Measurements from ENCODE around the gene ADCY9. TPM values are rescaled to one million over a fixed set of nuclear protein-coding genes. Genes with fewer than 3 reads are reported as not detected.
"Not testable (repeated sequence)": the region's sequence is repeated elsewhere in the genome, so short reads cannot be mapped to it uniquely, and the experiment has no call there.

The ADCY9 gene
- total RNA-seq, 1 experiment from 2014 or later: 7.1 TPM

DNA sequence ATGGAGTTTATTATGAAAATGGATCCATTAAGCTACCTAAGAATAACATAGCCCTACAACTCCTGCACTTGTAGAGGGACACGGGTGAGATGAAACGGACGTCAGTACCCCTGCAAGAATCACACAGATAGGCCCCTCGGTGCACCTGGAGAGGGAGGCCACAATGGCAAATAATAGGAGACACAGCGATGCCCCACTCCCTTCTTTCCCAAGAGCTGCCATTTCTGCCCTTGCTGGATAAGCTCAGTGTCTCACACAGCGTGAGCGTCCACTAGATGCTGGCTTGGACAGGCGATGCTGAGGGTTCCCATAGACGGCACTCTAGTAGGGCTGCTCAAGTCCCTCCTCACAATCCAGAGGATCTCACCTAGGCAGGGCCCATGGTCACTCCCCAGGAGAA is 67.8 kb downstream of the ADCY9 start:
- Mint-ChIP-seq H3K27me3 (ENCODE audit: unreplicated experiment) (no peaks in the 10 kb centered on the region), H3K4me1 (ENCODE audit: low read depth, unreplicated experiment) (peaks cover 27% of the 10 kb centered on the region), H3K27ac (ENCODE audit: unreplicated experiment) (no peak overlapping the region), H3K9me3 (ENCODE audit: low read depth, unreplicated experiment) (no peaks in the 10 kb centered on the region), H3K36me3 (ENCODE audit: insufficient read depth, unreplicated experiment) (no peaks in the 10 kb centered on the region), H3K4me3 (ENCODE audit: low read depth, unreplicated experiment) (no peak overlapping the region)
- no peak for DNase-seq
- intact Hi-C loops (cut with micrococcal nuclease; ENCODE audit: unreplicated experiment): no loop called here
- CTCF ChIA-PET: interaction anchor here (0.5 to 1.0 kb wide), 2 partner anchors 9 to 39 kb away, joined by 3 read pairs; no protein-coding TSS in a partner anchor
- no TSS peak for BruUV-seq (replicated peaks)
- TF ChIP-seq, protein P1, sequence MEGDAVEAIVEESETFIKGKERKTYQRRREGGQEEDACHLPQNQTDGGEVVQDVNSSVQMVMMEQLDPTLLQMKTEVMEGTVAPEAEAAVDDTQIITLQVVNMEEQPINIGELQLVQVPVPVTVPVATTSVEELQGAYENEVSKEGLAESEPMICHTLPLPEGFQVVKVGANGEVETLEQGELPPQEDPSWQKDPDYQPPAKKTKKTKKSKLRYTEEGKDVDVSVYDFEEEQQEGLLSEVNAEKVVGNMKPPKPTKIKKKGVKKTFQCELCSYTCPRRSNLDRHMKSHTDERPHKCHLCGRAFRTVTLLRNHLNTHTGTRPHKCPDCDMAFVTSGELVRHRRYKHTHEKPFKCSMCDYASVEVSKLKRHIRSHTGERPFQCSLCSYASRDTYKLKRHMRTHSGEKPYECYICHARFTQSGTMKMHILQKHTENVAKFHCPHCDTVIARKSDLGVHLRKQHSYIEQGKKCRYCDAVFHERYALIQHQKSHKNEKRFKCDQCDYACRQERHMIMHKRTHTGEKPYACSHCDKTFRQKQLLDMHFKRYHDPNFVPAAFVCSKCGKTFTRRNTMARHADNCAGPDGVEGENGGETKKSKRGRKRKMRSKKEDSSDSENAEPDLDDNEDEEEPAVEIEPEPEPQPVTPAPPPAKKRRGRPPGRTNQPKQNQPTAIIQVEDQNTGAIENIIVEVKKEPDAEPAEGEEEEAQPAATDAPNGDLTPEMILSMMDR (IDR thresholded peaks at IDR 0.05; ENCODE audit: unreplicated experiment): no peak

DNA sequence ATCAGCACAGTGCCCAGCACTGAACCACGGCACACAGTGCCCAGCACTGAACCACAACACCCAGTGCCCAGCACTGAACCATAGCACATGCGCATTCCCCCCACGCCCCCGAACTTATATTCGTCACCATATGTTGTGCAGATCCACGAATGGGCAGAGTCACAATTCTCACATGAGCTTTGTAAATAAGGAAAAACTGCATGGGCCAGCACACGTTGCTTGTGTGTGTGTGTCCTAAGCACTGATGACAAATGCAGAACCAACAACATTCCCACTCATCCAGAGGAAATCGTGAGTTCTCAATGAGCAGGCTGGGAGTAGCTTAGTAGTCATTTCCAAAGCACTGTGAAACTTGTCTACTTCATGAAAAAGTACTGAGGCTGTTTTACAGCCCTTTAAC is 70.0 kb downstream of the ADCY9 start:
- H3K4me3 Mint-ChIP-seq (ENCODE audit: low read depth, unreplicated experiment): no peak overlapping the region
- no peak for DNase-seq
- intact Hi-C loops (cut with micrococcal nuclease; ENCODE audit: unreplicated experiment): no loop called here
- no peak overlapping the region for H3K27ac Mint-ChIP-seq (ENCODE audit: unreplicated experiment)
- no TSS peak for BruUV-seq (replicated peaks)
- H3K9me3 Mint-ChIP-seq (ENCODE audit: low read depth, unreplicated experiment): no peaks in the 10 kb centered on the region
- CTCF ChIA-PET: no interaction called here
- H3K27me3 Mint-ChIP-seq (ENCODE audit: unreplicated experiment): no peaks in the 10 kb centered on the region
- TF ChIP-seq, protein P1 (IDR thresholded peaks at IDR 0.05; ENCODE audit: unreplicated experiment): no peak
- H3K4me1 Mint-ChIP-seq (ENCODE audit: low read depth, unreplicated experiment): peaks cover 10% of the 10 kb centered on the region
- no peaks in the 10 kb centered on the region for H3K36me3 Mint-ChIP-seq (ENCODE audit: insufficient read depth, unreplicated experiment)

DNA sequence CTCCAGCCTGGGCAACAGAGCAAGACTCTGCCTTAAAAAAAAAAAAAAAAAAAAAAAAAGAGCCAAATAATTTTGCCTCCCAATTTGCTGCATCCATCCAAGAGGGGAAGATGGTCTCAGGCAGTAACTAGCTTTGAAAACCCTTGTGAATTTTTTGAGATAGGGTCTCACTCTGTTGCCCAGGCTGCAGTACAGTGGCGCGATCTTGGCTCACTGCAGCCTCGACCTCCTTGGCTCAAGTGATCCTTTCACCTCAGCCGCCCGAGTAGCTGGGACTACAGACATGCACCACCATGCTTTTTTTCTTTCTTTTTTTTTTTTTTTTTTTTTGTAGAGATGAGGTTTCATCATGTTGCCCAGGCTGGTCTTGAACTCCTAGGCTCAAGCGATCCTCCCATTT is 70.7 kb downstream of the ADCY9 start:
- H3K36me3 Mint-ChIP-seq (ENCODE audit: insufficient read depth, unreplicated experiment); DNase-seq; H3K27me3 Mint-ChIP-seq (ENCODE audit: unreplicated experiment); H3K27ac Mint-ChIP-seq (ENCODE audit: unreplicated experiment); H3K4me3 Mint-ChIP-seq (ENCODE audit: low read depth, unreplicated experiment); CTCF ChIA-PET; intact Hi-C loops (cut with micrococcal nuclease; ENCODE audit: unreplicated experiment); H3K9me3 Mint-ChIP-seq (ENCODE audit: low read depth, unreplicated experiment); BruUV-seq (replicated peaks): not testable (repeated sequence)
- H3K4me1 Mint-ChIP-seq (ENCODE audit: low read depth, unreplicated experiment): peaks cover 10% of the 10 kb centered on the region

DNA sequence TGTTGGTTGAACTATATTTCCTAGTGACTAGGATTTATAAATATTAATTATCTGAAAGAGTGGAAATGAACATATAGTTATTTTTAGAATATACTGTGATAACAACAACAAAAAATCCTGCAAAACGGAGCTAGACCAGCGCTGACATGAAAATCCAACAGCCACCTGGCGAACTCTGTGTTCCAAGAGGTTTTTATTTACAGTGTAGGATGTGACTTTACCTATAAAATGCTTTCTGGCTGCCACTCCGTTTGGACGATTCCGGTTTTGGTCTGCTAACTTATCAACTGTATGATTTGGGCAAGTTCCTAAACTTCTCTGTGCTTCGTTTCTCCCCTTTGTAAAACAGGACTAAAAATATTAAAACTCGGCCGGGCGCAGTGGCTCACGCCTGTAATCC is 73.7 kb downstream of the ADCY9 start:
- intact Hi-C loops (cut with micrococcal nuclease; ENCODE audit: unreplicated experiment): no loop called here
- TF ChIP-seq, protein P1 (IDR thresholded peaks at IDR 0.05; ENCODE audit: unreplicated experiment): no peak
- DNase-seq: no peak
- Mint-ChIP-seq H3K4me1 (ENCODE audit: low read depth, unreplicated experiment) (peaks cover 10% of the 10 kb centered on the region), H3K27ac (ENCODE audit: unreplicated experiment) (no peak overlapping the region), H3K27me3 (ENCODE audit: unreplicated experiment) (no peaks in the 10 kb centered on the region), H3K36me3 (ENCODE audit: insufficient read depth, unreplicated experiment) (no peaks in the 10 kb centered on the region), H3K9me3 (ENCODE audit: low read depth, unreplicated experiment) (no peaks in the 10 kb centered on the region), H3K4me3 (ENCODE audit: low read depth, unreplicated experiment) (no peak overlapping the region)
- BruUV-seq (replicated peaks): no TSS peak
- CTCF ChIA-PET: no interaction called here

- Mint-ChIP-seq H3K4me1 (ENCODE audit: low read depth, unreplicated experiment) (no peaks in the 10 kb centered on the region), H3K27me3 (ENCODE audit: unreplicated experiment) (no peaks in the 10 kb centered on the region), H3K9me3 (ENCODE audit: low read depth, unreplicated experiment) (no peaks in the 10 kb centered on the region), H3K36me3 (ENCODE audit: insufficient read depth, unreplicated experiment) (no peaks in the 10 kb centered on the region), H3K27ac (ENCODE audit: unreplicated experiment) (no peak overlapping the region), H3K4me3 (ENCODE audit: low read depth, unreplicated experiment) (no peak overlapping the region)
- TF ChIP-seq, protein P1 (IDR thresholded peaks at IDR 0.05; ENCODE audit: unreplicated experiment): no peak
- CTCF ChIA-PET: no interaction called here
- intact Hi-C loops (cut with micrococcal nuclease; ENCODE audit: unreplicated experiment): no loop called here
- no peak for DNase-seq
- BruUV-seq (replicated peaks): no TSS peak
Measured at GRCh38 chr16:4038448-4038847, 77.8 kb downstream of the ADCY9 start.

- H3K4me3 Mint-ChIP-seq (ENCODE audit: low read depth, unreplicated experiment); BruUV-seq (replicated peaks); H3K36me3 Mint-ChIP-seq (ENCODE audit: insufficient read depth, unreplicated experiment); CTCF ChIA-PET; intact Hi-C loops (cut with micrococcal nuclease; ENCODE audit: unreplicated experiment); H3K4me1 Mint-ChIP-seq (ENCODE audit: low read depth, unreplicated experiment); H3K9me3 Mint-ChIP-seq (ENCODE audit: low read depth, unreplicated experiment); DNase-seq; H3K27me3 Mint-ChIP-seq (ENCODE audit: unreplicated experiment); H3K27ac Mint-ChIP-seq (ENCODE audit: unreplicated experiment): not testable (repeated sequence)
Measured at GRCh38 chr16:4036952-4037351, 79.3 kb downstream of the ADCY9 start.
